Upper lobe of left lung (tissue), 6 donors: ENCODE data around the gene CHKB. TPM values are rescaled to one million over a fixed set of nuclear protein-coding genes. Genes with fewer than 3 reads are reported as not detected.

Source experiments
- ATAC-seq, 2 donors: fragments of 200-7000 bp; cut with Tn5 transposase; one replicate each; pipeline ENCODE4 v1.9.1; 2022; ENCODE audit warnings: mild to moderate bottlenecking in 2 of 2, moderate library complexity in 2 of 2; ENCODE audit not compliant: low FRiP score in 2 of 2
- DNase-seq, 2 donors: peaks; one replicate each; pipeline ENCODE4 v3.0.0-alpha.2; 2019 to 2020
- H3K27ac ChIP-seq, 4 donors: fragments of 200-600 bp; sonication (generic); one replicate each; pipeline ENCODE4 v1.5.1; 2016 to 2019
- H3K27me3 ChIP-seq, 4 donors: fragments of 200-600 bp; sonication (generic); one replicate each; pipeline ENCODE4 v1.5.1; 2017 to 2019
- H3K36me3 ChIP-seq, 4 donors: fragments of 200-600 bp; sonication (generic); one replicate each; pipeline ENCODE4 v1.5.1; 2016 to 2019
- H3K4me1 ChIP-seq, 4 donors: fragments of 200-600 bp; sonication (generic); one replicate each; pipeline ENCODE4 v1.5.1; 2018 to 2019
- H3K4me3 ChIP-seq, 4 donors: fragments of 200-600 bp; sonication (generic); one replicate each; pipeline ENCODE4 v1.5.1; 2017 to 2019; ENCODE audit warnings: mild to moderate bottlenecking in 2 of 4, moderate library complexity in 1 of 4
- H3K9me3 ChIP-seq, 4 donors: fragments of 200-600 bp; sonication (generic); one replicate each; pipeline ENCODE4 v1.5.1; 2018 to 2019
- EP300 ChIP-seq, 4 donors: sonication (generic); formaldehyde crosslinking; IDR thresholded peaks; one replicate each; pipeline ENCODE4 v1.5.1; 2017; ENCODE audit warnings: antibody characterized with exemption in 4 of 4, control low read depth in 2 of 4
- POLR2A ChIP-seq, 4 donors: fragments of 450-650 bp; IDR thresholded peaks; one replicate each; pipeline ENCODE4 v1.5.1; 2016 to 2017; ENCODE audit warnings: antibody characterized with exemption in 4 of 4, mild to moderate bottlenecking in 2 of 4
- POLR2AphosphoS5 ChIP-seq, 2 donors: sonication (generic); formaldehyde crosslinking; IDR thresholded peaks; one replicate each; pipeline ENCODE4 v1.5.1; 2017; ENCODE audit warnings: antibody characterized with exemption in 2 of 2
- WGBS, 2 donors: methylation state at CpG; one replicate each; pipeline ENCODE4 v1.1.5; 2017 to 2018; 5-methylcytosine and 5-hydroxymethylcytosine counted together
- total RNA-seq, 6 donors: library from RNA; depleted of rRNA in 4 of 6; stranded (reverse); fragments of >200 nt in 4 of 6; gene quantifications; one replicate each; pipeline versions ENCODE4 v1.1.0 to v1.2.1, GENCODE V29; 2016 to 2021
- TF ChIP-seq, protein P1 (sequence below), 6 experiments: fragments of 450-650 bp in 4 of 6; fragments of 200-600 bp in 2 of 6; sonication (generic) in 2 of 6; IDR thresholded peaks; one replicate each; pipeline ENCODE4 v1.5.1; 2016 to 2019; ENCODE audit warnings: antibody characterized with exemption in 6 of 6
- donor health status: DM: no; HTN: no; CAD: no; lungs with moderate emphysema.
- donor health status: DM: no; HTN: yes; CAD: no; lungs with severe emphysema.

CHKB gene
- total RNA-seq, 6 donors from 2014 or later, result 42.7 to 294 (median 87.8) TPM

DNA sequence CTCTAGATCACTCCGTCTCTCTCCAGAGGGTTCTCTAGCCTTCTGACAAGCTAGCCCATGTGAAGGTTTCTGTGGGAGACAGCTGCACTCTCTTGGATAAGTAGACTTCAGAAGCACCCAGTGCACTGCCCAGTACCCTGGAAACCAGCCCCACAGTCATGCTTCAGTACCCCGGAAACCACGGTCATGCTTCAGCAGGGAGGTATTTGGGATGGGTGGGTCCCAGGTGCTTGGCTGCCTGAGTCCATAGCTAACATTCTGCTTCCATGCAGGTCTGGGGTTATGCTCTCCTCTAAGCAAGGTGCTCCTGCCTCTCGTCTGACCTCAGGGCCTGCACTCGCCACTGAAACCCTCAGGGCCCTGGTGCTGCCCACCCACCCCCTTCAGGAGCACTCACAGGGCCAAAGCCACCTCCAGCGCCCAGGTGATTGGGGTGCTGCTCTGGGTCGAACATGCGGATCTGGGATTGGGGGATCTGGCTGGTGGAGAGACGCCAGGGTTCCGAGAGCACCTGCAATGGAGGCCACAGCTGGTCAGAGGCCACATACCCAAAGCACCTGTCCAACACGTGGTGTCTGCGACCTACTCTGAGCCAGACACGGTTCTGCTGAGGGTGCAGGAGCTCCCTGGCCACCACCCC, 12.6 kb downstream of the CHKB start:
- Histone ChIP-seq H3K27me3 (no peaks in the 10 kb centered on the region), H3K9me3 (no peaks in the 10 kb centered on the region), H3K36me3 (peaks cover 4 to 39% (median 12%) of the 10 kb centered on the region in 4 donors), H3K4me3 (no peak overlapping the region), H3K4me1 (no peaks in the 10 kb centered on the region), H3K27ac (no peak overlapping the region)
- TF ChIP-seq, protein P1, sequence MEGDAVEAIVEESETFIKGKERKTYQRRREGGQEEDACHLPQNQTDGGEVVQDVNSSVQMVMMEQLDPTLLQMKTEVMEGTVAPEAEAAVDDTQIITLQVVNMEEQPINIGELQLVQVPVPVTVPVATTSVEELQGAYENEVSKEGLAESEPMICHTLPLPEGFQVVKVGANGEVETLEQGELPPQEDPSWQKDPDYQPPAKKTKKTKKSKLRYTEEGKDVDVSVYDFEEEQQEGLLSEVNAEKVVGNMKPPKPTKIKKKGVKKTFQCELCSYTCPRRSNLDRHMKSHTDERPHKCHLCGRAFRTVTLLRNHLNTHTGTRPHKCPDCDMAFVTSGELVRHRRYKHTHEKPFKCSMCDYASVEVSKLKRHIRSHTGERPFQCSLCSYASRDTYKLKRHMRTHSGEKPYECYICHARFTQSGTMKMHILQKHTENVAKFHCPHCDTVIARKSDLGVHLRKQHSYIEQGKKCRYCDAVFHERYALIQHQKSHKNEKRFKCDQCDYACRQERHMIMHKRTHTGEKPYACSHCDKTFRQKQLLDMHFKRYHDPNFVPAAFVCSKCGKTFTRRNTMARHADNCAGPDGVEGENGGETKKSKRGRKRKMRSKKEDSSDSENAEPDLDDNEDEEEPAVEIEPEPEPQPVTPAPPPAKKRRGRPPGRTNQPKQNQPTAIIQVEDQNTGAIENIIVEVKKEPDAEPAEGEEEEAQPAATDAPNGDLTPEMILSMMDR (IDR thresholded peaks at IDR 0.05), result no peak
- TF ChIP-seq POLR2A (IDR thresholded peaks at IDR 0.05) (no peak), EP300 (IDR thresholded peaks at IDR 0.05) (no peak)
- no peak for DNase-seq
- 98 to 100% methylated on average over 3 to 12 of the region's 13 CpGs for WGBS, 2 donors
- ATAC-seq, result no peak

DNA sequence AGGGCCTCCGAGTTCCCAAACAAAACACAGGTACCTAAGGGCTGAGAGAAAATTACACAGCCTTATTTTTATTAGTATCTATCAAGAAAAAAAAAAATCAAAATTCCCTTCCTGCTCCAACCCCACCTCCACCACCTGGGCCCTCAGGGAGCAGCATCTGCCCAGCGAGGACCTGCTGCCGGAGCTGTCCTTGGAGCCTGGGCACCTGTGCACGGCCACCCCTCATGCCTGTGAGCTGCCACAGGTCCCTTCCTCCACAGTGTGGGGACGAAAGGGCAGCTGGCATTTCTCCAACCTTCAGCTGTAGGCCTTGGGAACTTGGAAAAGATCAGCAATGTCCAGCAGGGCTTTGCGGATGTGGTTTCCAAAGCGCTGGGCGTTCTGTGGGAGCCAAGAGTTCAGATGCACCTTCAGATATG, 13.6 kb downstream of the CHKB start:
- H3K4me1 ChIP-seq, result no peaks in the 10 kb centered on the region
- no peaks in the 10 kb centered on the region for H3K27me3 ChIP-seq
- no peak for TF ChIP-seq EP300 (IDR thresholded peaks at IDR 0.05)
- no peak for TF ChIP-seq POLR2A (IDR thresholded peaks at IDR 0.05)
- TF ChIP-seq POLR2AphosphoS5 (IDR thresholded peaks at IDR 0.05), result no peak
- TF ChIP-seq, protein P1 (IDR thresholded peaks at IDR 0.05), result no peak
- WGBS, 2 donors, result 88 to 92% methylated on average over 7 to 8 of the region's 8 CpGs
- no peak overlapping the region for H3K27ac ChIP-seq
- no peak for ATAC-seq
- H3K36me3 ChIP-seq, result peaks cover 4 to 39% (median 12%) of the 10 kb centered on the region in 4 donors
- no peak overlapping the region for H3K4me3 ChIP-seq
- no peak for DNase-seq
- no peaks in the 10 kb centered on the region for H3K9me3 ChIP-seq

DNA sequence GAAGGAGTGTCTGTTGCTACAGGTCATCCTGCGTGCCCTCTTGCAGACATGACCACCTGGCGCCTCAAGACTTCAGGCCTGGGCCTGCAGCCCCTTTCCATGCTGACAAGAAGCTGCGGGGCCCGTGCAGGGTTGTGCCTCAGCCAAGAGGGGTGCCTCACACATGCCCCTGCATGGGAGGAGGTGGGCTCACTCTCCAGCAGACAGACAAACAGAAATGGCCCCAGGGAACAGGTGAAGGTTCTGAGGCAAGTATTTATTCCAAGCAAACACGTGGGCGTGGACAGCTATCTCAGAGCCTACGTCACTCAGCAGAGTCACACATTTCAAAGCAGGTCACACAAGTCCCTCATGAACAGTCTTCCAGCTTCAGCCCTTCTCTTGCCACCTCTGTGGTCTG, 14.0 kb downstream of the CHKB start:
- Histone ChIP-seq H3K27me3 (no peaks in the 10 kb centered on the region), H3K36me3 (peaks cover 4 to 39% (median 12%) of the 10 kb centered on the region in 4 donors), H3K4me1 (peaks cover 1 to 4% (median 3%) of the 10 kb centered on the region in 4 donors), H3K9me3 (no peaks in the 10 kb centered on the region), H3K4me3 (no peak overlapping the region), H3K27ac (no peak overlapping the region)
- WGBS, 2 donors, result 86 to 96% methylated on average over 7 of the region's 7 CpGs
- DNase-seq (no peak), ATAC-seq (no peak)
- TF ChIP-seq, protein P1 (IDR thresholded peaks at IDR 0.05), result no peak
- TF ChIP-seq POLR2AphosphoS5 (IDR thresholded peaks at IDR 0.05) (no peak), POLR2A (IDR thresholded peaks at IDR 0.05) (no peak)

DNA sequence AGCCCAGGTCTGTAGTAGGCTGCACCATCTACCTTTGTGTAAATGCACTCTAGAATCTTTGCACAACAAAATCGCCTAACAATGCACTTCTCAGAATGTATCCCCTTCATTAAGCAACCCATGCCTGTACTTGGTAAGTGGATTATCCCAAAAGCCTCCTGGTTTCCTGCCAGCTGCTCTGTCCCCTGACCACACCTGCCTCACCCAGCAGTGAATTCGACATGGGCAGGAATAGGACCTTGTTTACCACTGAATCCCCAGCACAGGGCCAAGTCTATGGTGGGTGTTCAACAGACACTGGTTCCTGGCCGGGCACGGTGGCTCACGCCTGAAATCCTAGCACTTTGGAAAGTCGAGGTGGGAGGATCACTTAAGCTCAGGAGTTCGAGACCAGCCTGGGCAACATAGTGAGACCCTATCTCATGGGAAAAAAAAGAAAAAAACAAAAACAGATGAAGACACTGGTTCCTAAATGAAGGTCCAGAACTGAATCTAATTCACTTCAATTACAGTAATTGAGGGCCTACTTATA, 14.9 kb downstream of the CHKB start:
- TF ChIP-seq, protein P1 (IDR thresholded peaks at IDR 0.05), result no peak
- TF ChIP-seq POLR2AphosphoS5 (IDR thresholded peaks at IDR 0.05) (no peak), EP300 (IDR thresholded peaks at IDR 0.05) (no peak), POLR2A (IDR thresholded peaks at IDR 0.05) (no peak)
- H3K4me3 ChIP-seq, result no peak overlapping the region
- no peaks in the 10 kb centered on the region for H3K9me3 ChIP-seq
- WGBS, 2 donors, result 88 to 96% methylated on average over 7 of the region's 7 CpGs
- H3K36me3 ChIP-seq, result peaks cover 4 to 39% (median 12%) of the 10 kb centered on the region in 4 donors
- ATAC-seq (no peak), DNase-seq (no peak)
- H3K4me1 ChIP-seq, result peaks cover 7 to 10% (median 8%) of the 10 kb centered on the region in 4 donors
- H3K27ac ChIP-seq, result no peak overlapping the region
- H3K27me3 ChIP-seq, result no peaks in the 10 kb centered on the region

DNA sequence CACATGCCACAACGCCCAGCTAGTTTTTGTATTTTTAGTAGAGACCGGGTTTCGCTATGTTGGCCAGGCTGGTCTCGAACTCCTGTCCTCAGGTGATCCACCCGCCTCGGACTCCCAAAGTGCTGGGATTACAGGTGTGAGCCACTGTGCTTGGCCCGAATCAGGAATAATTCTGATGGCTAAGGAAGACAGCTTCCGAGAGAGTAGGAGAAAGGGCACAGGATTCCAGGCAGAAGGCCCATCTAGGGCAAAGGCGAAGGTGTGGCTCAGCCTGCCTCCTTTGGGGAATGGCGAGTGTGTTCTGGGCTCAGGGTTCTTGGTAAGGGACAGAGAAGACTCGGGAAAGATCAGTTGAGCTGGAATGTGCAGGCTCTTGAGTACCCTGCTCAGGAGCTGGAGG, 18.4 kb downstream of the CHKB start:
- H3K9me3 ChIP-seq, result no peaks in the 10 kb centered on the region
- H3K4me3 ChIP-seq, result no peak overlapping the region
- TF ChIP-seq, protein P1 (IDR thresholded peaks at IDR 0.05), result no peak
- no peak for TF ChIP-seq POLR2AphosphoS5 (IDR thresholded peaks at IDR 0.05)
- no peak for TF ChIP-seq EP300 (IDR thresholded peaks at IDR 0.05)
- no peak for TF ChIP-seq POLR2A (IDR thresholded peaks at IDR 0.05)
- H3K27me3 ChIP-seq, result no peaks in the 10 kb centered on the region
- H3K27ac ChIP-seq, result no peak overlapping the region
- ATAC-seq (no peak), DNase-seq (no peak)
- peaks cover 7 to 13% (median 10%) of the 10 kb centered on the region in 4 donors for H3K4me1 ChIP-seq
- 84 to 94% methylated on average over 11 of the region's 11 CpGs for WGBS, 2 donors
- H3K36me3 ChIP-seq, result peaks cover 0 to 13% (median 2%) of the 10 kb centered on the region in 4 donors
